Fibroblast of lung (primary cell): ENCODE results near the gene LSR. TPM values are rescaled to one million over a fixed set of nuclear protein-coding genes. Genes with fewer than 3 reads are reported as not detected.
A peak's percentile ranks its signal among the peaks of the same experiment; 100 is the strongest.

Source experiments
- DNase-seq, 2 donors: peaks; one replicate each; pipeline versions ENCODE4 v3.0.0 to v3.0.0-alpha.2; 2010; ENCODE audit warnings: low read depth in 2 of 2
- H2AFZ ChIP-seq: 2 replicates; pipeline ENCODE4 v1.5.1; 2012; ENCODE audit warnings: low read length, control low read depth, inconsistent platforms
- H3K27ac ChIP-seq: 2 replicates; pipeline ENCODE4 v1.5.1; 2011; ENCODE audit warnings: low read length, control low read depth; ENCODE audit not compliant: insufficient read depth
- H3K27me3 ChIP-seq: 2 replicates; pipeline ENCODE4 v1.5.1; 2011; ENCODE audit warnings: mild to moderate bottlenecking, low read length; ENCODE audit not compliant: control insufficient read depth, insufficient read depth
- H3K36me3 ChIP-seq: 2 replicates; pipeline ENCODE4 v1.5.1; 2011; ENCODE audit warnings: low read length; ENCODE audit not compliant: control insufficient read depth, insufficient read depth
- H3K4me1 ChIP-seq: 2 replicates; pipeline ENCODE4 v1.5.1; 2011; ENCODE audit warnings: low read length; ENCODE audit not compliant: control insufficient read depth, insufficient read depth; ENCODE audit errors: extremely low read depth
- H3K4me2 ChIP-seq: 2 replicates; pipeline ENCODE4 v1.5.1; 2011; ENCODE audit warnings: low read length, control low read depth; ENCODE audit not compliant: insufficient read depth; ENCODE audit errors: extremely low read depth
- H3K4me3 ChIP-seq, 4 experiments: fragments of 200-600 bp in 1 of 4; sonication (generic) in 1 of 4; replicated peaks in 1 of 4; 2 replicates each; pipeline ENCODE4 v1.5.1; 2011 to 2016; ENCODE audit warnings: low read length in 4 of 4, low read depth in 3 of 4, mild to moderate bottlenecking in 3 of 4, control low read depth in 2 of 4, inconsistent platforms in 1 of 4, mixed read lengths in 1 of 4; ENCODE audit not compliant: insufficient read depth in 1 of 4; ENCODE audit errors: control extremely low read depth in 1 of 4
- H3K79me2 ChIP-seq: 2 replicates; pipeline ENCODE4 v1.5.1; 2012; ENCODE audit warnings: mild to moderate bottlenecking, low read length, inconsistent platforms; ENCODE audit not compliant: control insufficient read depth, insufficient read depth
- H3K9ac ChIP-seq: 2 replicates; pipeline ENCODE4 v1.5.1; 2011; ENCODE audit warnings: mild to moderate bottlenecking, low read length, control low read depth; ENCODE audit not compliant: insufficient read depth
- H3K9me3 ChIP-seq: 2 replicates; pipeline ENCODE4 v1.5.1; 2012; ENCODE audit warnings: low read depth, low read length; ENCODE audit not compliant: control insufficient read depth, insufficient read depth
- H4K20me1 ChIP-seq: 2 replicates; pipeline ENCODE4 v1.5.1; 2011; ENCODE audit warnings: low read length; ENCODE audit not compliant: control insufficient read depth, insufficient read depth; ENCODE audit errors: extremely low read depth
- EZH2 ChIP-seq: IDR thresholded peaks from 2 replicates; pipeline ENCODE4 v1.5.1; 2012; ENCODE audit warnings: low read length, control low read depth, mild to moderate bottlenecking; ENCODE audit errors: missing control alignments
- polyA plus RNA-seq, 2 donors: library from polyadenylated mRNA; depleted of rRNA in 1 of 2; stranded (reverse) in 1 of 2; unstranded in 1 of 2; fragments of >200 nt; gene quantifications; 2 replicates each; pipeline ENCODE4 v1.2.1, GENCODE V29; 2011 to 2012; ENCODE audit warnings: missing spikeins in 1 of 2
- total RNA-seq: library from RNA; depleted of rRNA; stranded (reverse); fragments of >200 nt; gene quantifications from 2 replicates; pipeline ENCODE4 v1.2.1, GENCODE V29; 2014
- TF ChIP-seq, protein P1 (sequence below), 2 donors: IDR thresholded peaks in 1 of 2; conservative IDR thresholded peaks in 1 of 2; 1 replicate in 1 of 2; 2 replicates in 1 of 2; pipeline ENCODE4 v1.5.1; 2011 to 2012; ENCODE audit warnings: low read length in 2 of 2, control low read depth in 1 of 2, inconsistent platforms in 1 of 2, low read depth in 1 of 2, mild to moderate bottlenecking in 1 of 2

Gene LSR
- total and polyA plus RNA-seq, 2 donors (not counting 1 experiment from before 2014, with no cell fraction given) = 0.31 to 0.33 TPM

DNA sequence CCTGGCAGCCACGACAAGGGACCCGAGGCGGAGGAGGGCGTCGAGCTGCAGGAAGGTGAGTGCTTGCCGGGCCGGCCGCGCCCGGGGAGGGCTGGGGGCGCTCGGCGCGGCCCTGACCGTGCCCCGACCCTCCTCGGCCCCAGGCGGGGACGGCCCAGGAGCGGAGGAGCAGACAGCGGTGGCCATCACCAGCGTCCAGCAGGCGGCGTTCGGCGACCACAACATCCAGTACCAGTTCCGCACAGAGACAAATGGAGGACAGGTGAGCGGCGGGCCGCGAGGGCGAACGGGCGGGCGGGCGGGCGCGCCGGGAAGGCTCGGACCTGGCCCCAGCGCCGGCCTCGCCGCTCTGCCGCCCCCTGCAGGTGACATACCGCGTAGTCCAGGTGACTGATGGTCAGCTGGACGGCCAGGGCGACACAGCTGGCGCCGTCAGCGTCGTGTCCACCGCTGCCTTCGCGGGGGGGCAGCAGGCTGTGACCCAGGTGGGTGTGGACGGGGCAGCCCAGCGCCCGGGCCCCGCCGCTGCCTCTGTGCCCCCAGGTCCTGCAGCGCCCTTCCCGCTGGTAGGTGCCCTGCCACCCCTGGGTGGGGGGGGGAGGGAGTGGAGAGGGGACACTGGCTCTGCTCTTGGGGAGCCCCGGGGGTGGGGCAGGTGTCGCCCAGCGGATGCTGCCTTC, 20.8 kb downstream of the LSR start:
- H4K20me1 ChIP-seq = no peaks in the 10 kb centered on the region
- H3K36me3 ChIP-seq = peaks cover 15% of the 10 kb centered on the region
- peak overlapping the region; percentile 5 to 64 (median 42) for H3K4me3 ChIP-seq
- no peaks in the 10 kb centered on the region for H3K9me3 ChIP-seq
- H3K27me3 ChIP-seq = no peaks in the 10 kb centered on the region
- peak; percentile 75 to 77 for DNase-seq
- H3K79me2 ChIP-seq = peaks cover 12% of the 10 kb centered on the region
- H3K4me1 ChIP-seq = peaks cover 2% of the 10 kb centered on the region
- TF ChIP-seq EZH2 = no peak
- TF ChIP-seq, protein P1, sequence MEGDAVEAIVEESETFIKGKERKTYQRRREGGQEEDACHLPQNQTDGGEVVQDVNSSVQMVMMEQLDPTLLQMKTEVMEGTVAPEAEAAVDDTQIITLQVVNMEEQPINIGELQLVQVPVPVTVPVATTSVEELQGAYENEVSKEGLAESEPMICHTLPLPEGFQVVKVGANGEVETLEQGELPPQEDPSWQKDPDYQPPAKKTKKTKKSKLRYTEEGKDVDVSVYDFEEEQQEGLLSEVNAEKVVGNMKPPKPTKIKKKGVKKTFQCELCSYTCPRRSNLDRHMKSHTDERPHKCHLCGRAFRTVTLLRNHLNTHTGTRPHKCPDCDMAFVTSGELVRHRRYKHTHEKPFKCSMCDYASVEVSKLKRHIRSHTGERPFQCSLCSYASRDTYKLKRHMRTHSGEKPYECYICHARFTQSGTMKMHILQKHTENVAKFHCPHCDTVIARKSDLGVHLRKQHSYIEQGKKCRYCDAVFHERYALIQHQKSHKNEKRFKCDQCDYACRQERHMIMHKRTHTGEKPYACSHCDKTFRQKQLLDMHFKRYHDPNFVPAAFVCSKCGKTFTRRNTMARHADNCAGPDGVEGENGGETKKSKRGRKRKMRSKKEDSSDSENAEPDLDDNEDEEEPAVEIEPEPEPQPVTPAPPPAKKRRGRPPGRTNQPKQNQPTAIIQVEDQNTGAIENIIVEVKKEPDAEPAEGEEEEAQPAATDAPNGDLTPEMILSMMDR (conservative IDR thresholded peaks at IDR 0.05 in 1 of 2, IDR thresholded peaks at IDR 0.05 in 1 of 2; ENCODE audit: low read depth in 1 of 2, low read length in 2 of 2) = peak; percentile 37 to 41
- peak overlapping the region; percentile 51 for H3K9ac ChIP-seq
- H2AFZ ChIP-seq = peak overlapping the region; percentile 29
- peak overlapping the region; percentile 59 for H3K4me2 ChIP-seq
- H3K27ac ChIP-seq = no peak overlapping the region

DNA sequence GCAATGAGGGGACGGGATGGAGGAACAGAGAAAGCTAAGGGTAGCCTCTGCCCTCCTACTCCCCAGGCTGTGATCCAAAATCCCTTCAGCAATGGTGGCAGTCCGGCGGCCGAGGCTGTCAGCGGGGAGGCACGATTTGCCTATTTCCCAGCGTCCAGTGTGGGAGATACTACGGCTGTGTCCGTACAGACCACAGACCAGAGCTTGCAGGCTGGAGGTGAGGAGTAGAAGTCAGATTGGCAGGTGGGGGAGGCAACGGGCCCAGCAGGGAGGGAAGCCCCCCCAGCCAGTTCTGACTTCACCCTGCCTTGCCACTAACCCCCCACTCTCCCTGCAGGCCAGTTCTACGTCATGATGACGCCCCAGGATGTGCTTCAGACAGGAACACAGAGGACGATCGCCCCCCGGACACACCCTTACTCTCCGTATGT, 21.6 kb downstream of the LSR start:
- TF ChIP-seq EZH2 = no peak
- TF ChIP-seq, protein P1 (conservative IDR thresholded peaks at IDR 0.05 in 1 of 2, IDR thresholded peaks at IDR 0.05 in 1 of 2; ENCODE audit: low read depth in 1 of 2, low read length in 2 of 2) = no peak
- no peak overlapping the region for H3K4me2 ChIP-seq
- no peaks in the 10 kb centered on the region for H3K9me3 ChIP-seq
- H3K9ac ChIP-seq = no peak overlapping the region
- H3K4me1 ChIP-seq = peaks cover 2% of the 10 kb centered on the region
- peaks cover 15% of the 10 kb centered on the region for H3K36me3 ChIP-seq
- no peaks in the 10 kb centered on the region for H3K27me3 ChIP-seq
- H2AFZ ChIP-seq = no peak overlapping the region
- H4K20me1 ChIP-seq = no peaks in the 10 kb centered on the region
- DNase-seq = no peak
- no peak overlapping the region for H3K4me3 ChIP-seq
- no peak overlapping the region for H3K27ac ChIP-seq
- H3K79me2 ChIP-seq = peaks cover 12% of the 10 kb centered on the region

DNA sequence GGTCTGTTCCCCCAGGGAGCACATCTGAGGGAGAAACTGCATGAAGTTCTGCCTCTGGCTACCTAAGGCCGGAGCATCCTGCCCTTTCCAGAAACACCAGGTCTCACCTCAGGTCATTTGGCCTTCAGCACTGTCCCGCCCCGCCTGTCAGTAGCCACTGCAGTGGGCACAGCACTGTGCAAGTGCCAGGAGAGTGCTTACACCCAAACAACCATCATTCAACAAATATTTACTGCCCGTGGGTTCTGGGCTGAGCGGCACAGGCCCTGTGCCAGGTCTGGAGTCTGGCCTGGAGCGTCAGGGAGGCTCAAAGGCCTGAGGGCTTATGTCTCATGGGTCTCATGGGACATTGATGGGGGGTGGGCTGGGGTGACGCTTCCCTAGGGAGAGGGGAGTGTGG, 22.7 kb downstream of the LSR start:
- Histone ChIP-seq H3K27me3 (no peaks in the 10 kb centered on the region), H3K9ac (no peak overlapping the region), H3K79me2 (peaks cover 11% of the 10 kb centered on the region), H2AFZ (no peak overlapping the region), H4K20me1 (no peaks in the 10 kb centered on the region), H3K36me3 (peaks cover 13% of the 10 kb centered on the region), H3K9me3 (no peaks in the 10 kb centered on the region), H3K4me2 (no peak overlapping the region), H3K4me1 (peaks cover under 1% of the 10 kb centered on the region), H3K27ac (no peak overlapping the region), H3K4me3 (no peak overlapping the region)
- TF ChIP-seq, protein P1 (conservative IDR thresholded peaks at IDR 0.05 in 1 of 2, IDR thresholded peaks at IDR 0.05 in 1 of 2; ENCODE audit: low read depth in 1 of 2, low read length in 2 of 2) = no peak
- TF ChIP-seq EZH2 = no peak
- no peak for DNase-seq
